WTC11 (cell line): Measurements from ENCODE around the gene CCDC107. TPM values are rescaled to one million over a fixed set of nuclear protein-coding genes. Genes with fewer than 3 reads are reported as not detected.
A peak's percentile ranks its signal among the peaks of the same experiment; 100 is the strongest.

Experiments
- CBFB ChIP-seq: sonication (generic); formaldehyde crosslinking; IDR thresholded peaks from 2 replicates; pipeline ENCODE4 v1.8.1; 2022; ENCODE audit warnings: mild to moderate bottlenecking, low read depth, missing genetic modification reagents
- CREB1 ChIP-seq: sonication (generic); formaldehyde crosslinking; IDR thresholded peaks from 2 replicates; pipeline ENCODE4 v1.8.0; 2023; ENCODE audit warnings: mild to moderate bottlenecking, missing genetic modification reagents
- CTCF ChIP-seq: fragments of 200-600 bp; IDR thresholded peaks from 2 replicates; pipeline ENCODE4 v1.8.0; 2022; ENCODE audit warnings: antibody characterized with exemption
- ELF4 ChIP-seq: sonication (generic); formaldehyde crosslinking; IDR thresholded peaks from 2 replicates; pipeline ENCODE4 v1.8.1; 2022; ENCODE audit warnings: low read depth, mild to moderate bottlenecking, moderate library complexity, missing genetic modification reagents
- EMX1 ChIP-seq: fragments of 250-450 bp; sonication (Bioruptor Pico); IDR thresholded peaks from 2 replicates; pipeline ENCODE4 v1.8.0; 2021; ENCODE audit warnings: mild to moderate bottlenecking
- GABPB1 ChIP-seq: sonication (generic); formaldehyde crosslinking; IDR thresholded peaks from 2 replicates; pipeline ENCODE4 v1.8.1; 2023; ENCODE audit warnings: mild to moderate bottlenecking, missing genetic modification reagents
- HMGA2 ChIP-seq: fragments of 250-450 bp; sonication (Bioruptor Pico); IDR thresholded peaks from 2 replicates; pipeline ENCODE4 v1.4.0; 2021; ENCODE audit warnings: mild to moderate bottlenecking, moderate library complexity
- IRF2 ChIP-seq: sonication (generic); formaldehyde crosslinking; IDR thresholded peaks from 2 replicates; pipeline ENCODE4 v1.8.0; 2022; ENCODE audit warnings: low read depth, missing genetic modification reagents, borderline replicate concordance
- MLX ChIP-seq: sonication (generic); formaldehyde crosslinking; IDR thresholded peaks from 2 replicates; pipeline ENCODE4 v1.8.1; 2023; ENCODE audit warnings: mild to moderate bottlenecking, missing genetic modification reagents, moderate library complexity
- MXD4 ChIP-seq: fragments of 250-450 bp; sonication (Bioruptor Pico); IDR thresholded peaks from 2 replicates; pipeline ENCODE4 v1.8.0; 2021; ENCODE audit warnings: mild to moderate bottlenecking, moderate library complexity, borderline replicate concordance
- NR1H2 ChIP-seq: sonication (generic); formaldehyde crosslinking; IDR thresholded peaks from 2 replicates; pipeline ENCODE4 v1.9.0; 2021; ENCODE audit warnings: mild to moderate bottlenecking, moderate library complexity, missing genetic modification reagents
- RELA ChIP-seq: sonication (generic); formaldehyde crosslinking; IDR thresholded peaks from 2 replicates; pipeline ENCODE4 v1.8.1; 2022; ENCODE audit warnings: missing genetic modification reagents, mild to moderate bottlenecking, borderline replicate concordance
- TCF7 ChIP-seq: sonication (generic); formaldehyde crosslinking; IDR thresholded peaks from 2 replicates; pipeline ENCODE4 v1.8.0; 2022; ENCODE audit warnings: mild to moderate bottlenecking, low read depth, missing genetic modification reagents, moderate library complexity
- TEAD1 ChIP-seq: sonication (generic); formaldehyde crosslinking; IDR thresholded peaks from 2 replicates; pipeline ENCODE4 v1.8.0; 2022; ENCODE audit warnings: mild to moderate bottlenecking, missing genetic modification reagents
- USF2 ChIP-seq: sonication (generic); formaldehyde crosslinking; IDR thresholded peaks from 2 replicates; pipeline ENCODE4 v1.8.1; 2023; ENCODE audit warnings: mild to moderate bottlenecking, missing genetic modification reagents, moderate library complexity
- ZNF317 ChIP-seq: sonication (generic); formaldehyde crosslinking; IDR thresholded peaks from 2 replicates; pipeline ENCODE4 v1.8.1; 2023; ENCODE audit warnings: low read depth, mild to moderate bottlenecking, moderate library complexity, missing genetic modification reagents, borderline replicate concordance
- ZNF396 ChIP-seq: fragments of 250-450 bp; sonication (Bioruptor Pico); IDR thresholded peaks from 2 replicates; pipeline ENCODE4 v1.8.0; 2021; ENCODE audit warnings: mild to moderate bottlenecking, moderate library complexity, borderline replicate concordance
- ZSCAN18 ChIP-seq: fragments of 250-450 bp; sonication (Bioruptor Pico); IDR thresholded peaks from 2 replicates; pipeline ENCODE4 v2.1.2; 2022; ENCODE audit warnings: mild to moderate bottlenecking, moderate library complexity
- total RNA-seq: library from RNA; stranded (reverse); gene quantifications from 3 replicates; pipeline ENCODE4 v1.2.3, GENCODE V29; 2021
- TF ChIP-seq, protein P1 (sequence below): sonication (generic); formaldehyde crosslinking; IDR thresholded peaks from 2 replicates; pipeline ENCODE4 v1.8.1; 2023; ENCODE audit warnings: mild to moderate bottlenecking, missing genetic modification reagents, borderline replicate concordance
- TF ChIP-seq, protein P2 (sequence below): sonication (generic); formaldehyde crosslinking; IDR thresholded peaks from 2 replicates; pipeline ENCODE4 v1.8.0; 2023; ENCODE audit warnings: mild to moderate bottlenecking, missing genetic modification reagents
- TF ChIP-seq, protein P3 (sequence below): sonication (generic); formaldehyde crosslinking; IDR thresholded peaks from 2 replicates; pipeline ENCODE4 v1.8.1; 2023; ENCODE audit warnings: mild to moderate bottlenecking, missing genetic modification reagents
- TF ChIP-seq, protein P4 (sequence below): sonication (generic); formaldehyde crosslinking; IDR thresholded peaks from 2 replicates; pipeline ENCODE4 v1.8.0; 2022; ENCODE audit warnings: mild to moderate bottlenecking, missing genetic modification reagents

CCDC107 gene
- total RNA-seq, 1 experiment from 2014 or later = 10.8 TPM

DNA sequence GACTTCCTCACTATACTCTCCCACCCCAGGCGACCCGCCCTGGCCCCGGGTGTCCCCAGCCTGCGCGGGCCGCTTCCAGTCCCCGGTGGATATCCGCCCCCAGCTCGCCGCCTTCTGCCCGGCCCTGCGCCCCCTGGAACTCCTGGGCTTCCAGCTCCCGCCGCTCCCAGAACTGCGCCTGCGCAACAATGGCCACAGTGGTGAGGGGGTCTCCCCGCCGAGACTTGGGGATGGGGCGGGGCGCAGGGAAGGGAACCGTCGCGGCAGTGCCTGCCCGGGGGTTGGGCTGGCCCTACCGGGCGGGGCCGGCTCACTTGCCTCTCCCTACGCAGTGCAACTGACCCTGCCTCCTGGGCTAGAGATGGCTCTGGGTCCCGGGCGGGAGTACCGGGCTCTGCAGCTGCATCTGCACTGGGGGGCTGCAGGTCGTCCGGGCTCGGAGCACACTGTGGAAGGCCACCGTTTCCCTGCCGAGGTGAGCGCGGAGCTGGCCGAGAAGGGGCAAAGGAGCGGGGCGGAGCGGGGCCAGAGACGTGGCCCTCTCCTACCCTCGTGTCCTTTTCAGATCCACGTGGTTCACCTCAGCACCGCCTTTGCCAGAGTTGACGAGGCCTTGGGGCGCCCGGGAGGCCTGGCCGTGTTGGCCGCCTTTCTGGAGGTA lies 17.8 kb downstream of the CCDC107 start (continued):
- TF ChIP-seq, protein P1, sequence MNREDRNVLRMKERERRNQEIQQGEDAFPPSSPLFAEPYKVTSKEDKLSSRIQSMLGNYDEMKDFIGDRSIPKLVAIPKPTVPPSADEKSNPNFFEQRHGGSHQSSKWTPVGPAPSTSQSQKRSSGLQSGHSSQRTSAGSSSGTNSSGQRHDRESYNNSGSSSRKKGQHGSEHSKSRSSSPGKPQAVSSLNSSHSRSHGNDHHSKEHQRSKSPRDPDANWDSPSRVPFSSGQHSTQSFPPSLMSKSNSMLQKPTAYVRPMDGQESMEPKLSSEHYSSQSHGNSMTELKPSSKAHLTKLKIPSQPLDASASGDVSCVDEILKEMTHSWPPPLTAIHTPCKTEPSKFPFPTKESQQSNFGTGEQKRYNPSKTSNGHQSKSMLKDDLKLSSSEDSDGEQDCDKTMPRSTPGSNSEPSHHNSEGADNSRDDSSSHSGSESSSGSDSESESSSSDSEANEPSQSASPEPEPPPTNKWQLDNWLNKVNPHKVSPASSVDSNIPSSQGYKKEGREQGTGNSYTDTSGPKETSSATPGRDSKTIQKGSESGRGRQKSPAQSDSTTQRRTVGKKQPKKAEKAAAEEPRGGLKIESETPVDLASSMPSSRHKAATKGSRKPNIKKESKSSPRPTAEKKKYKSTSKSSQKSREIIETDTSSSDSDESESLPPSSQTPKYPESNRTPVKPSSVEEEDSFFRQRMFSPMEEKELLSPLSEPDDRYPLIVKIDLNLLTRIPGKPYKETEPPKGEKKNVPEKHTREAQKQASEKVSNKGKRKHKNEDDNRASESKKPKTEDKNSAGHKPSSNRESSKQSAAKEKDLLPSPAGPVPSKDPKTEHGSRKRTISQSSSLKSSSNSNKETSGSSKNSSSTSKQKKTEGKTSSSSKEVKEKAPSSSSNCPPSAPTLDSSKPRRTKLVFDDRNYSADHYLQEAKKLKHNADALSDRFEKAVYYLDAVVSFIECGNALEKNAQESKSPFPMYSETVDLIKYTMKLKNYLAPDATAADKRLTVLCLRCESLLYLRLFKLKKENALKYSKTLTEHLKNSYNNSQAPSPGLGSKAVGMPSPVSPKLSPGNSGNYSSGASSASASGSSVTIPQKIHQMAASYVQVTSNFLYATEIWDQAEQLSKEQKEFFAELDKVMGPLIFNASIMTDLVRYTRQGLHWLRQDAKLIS = 0 out of 2 replicates have a peak, but pooled peaks have one; percentile 69
- TF ChIP-seq, protein P2, sequence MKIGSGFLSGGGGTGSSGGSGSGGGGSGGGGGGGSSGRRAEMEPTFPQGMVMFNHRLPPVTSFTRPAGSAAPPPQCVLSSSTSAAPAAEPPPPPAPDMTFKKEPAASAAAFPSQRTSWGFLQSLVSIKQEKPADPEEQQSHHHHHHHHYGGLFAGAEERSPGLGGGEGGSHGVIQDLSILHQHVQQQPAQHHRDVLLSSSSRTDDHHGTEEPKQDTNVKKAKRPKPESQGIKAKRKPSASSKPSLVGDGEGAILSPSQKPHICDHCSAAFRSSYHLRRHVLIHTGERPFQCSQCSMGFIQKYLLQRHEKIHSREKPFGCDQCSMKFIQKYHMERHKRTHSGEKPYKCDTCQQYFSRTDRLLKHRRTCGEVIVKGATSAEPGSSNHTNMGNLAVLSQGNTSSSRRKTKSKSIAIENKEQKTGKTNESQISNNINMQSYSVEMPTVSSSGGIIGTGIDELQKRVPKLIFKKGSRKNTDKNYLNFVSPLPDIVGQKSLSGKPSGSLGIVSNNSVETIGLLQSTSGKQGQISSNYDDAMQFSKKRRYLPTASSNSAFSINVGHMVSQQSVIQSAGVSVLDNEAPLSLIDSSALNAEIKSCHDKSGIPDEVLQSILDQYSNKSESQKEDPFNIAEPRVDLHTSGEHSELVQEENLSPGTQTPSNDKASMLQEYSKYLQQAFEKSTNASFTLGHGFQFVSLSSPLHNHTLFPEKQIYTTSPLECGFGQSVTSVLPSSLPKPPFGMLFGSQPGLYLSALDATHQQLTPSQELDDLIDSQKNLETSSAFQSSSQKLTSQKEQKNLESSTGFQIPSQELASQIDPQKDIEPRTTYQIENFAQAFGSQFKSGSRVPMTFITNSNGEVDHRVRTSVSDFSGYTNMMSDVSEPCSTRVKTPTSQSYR (CRISPR knock-in tag) = peak; percentile 87; the same call in 1 of the 2 replicates
- TF ChIP-seq MXD4 (CRISPR knock-in tag) = no peak
- TF ChIP-seq, protein P3, sequence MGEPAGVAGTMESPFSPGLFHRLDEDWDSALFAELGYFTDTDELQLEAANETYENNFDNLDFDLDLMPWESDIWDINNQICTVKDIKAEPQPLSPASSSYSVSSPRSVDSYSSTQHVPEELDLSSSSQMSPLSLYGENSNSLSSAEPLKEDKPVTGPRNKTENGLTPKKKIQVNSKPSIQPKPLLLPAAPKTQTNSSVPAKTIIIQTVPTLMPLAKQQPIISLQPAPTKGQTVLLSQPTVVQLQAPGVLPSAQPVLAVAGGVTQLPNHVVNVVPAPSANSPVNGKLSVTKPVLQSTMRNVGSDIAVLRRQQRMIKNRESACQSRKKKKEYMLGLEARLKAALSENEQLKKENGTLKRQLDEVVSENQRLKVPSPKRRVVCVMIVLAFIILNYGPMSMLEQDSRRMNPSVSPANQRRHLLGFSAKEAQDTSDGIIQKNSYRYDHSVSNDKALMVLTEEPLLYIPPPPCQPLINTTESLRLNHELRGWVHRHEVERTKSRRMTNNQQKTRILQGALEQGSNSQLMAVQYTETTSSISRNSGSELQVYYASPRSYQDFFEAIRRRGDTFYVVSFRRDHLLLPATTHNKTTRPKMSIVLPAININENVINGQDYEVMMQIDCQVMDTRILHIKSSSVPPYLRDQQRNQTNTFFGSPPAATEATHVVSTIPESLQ (CRISPR knock-in tag) = no peak
- TF ChIP-seq, protein P4, sequence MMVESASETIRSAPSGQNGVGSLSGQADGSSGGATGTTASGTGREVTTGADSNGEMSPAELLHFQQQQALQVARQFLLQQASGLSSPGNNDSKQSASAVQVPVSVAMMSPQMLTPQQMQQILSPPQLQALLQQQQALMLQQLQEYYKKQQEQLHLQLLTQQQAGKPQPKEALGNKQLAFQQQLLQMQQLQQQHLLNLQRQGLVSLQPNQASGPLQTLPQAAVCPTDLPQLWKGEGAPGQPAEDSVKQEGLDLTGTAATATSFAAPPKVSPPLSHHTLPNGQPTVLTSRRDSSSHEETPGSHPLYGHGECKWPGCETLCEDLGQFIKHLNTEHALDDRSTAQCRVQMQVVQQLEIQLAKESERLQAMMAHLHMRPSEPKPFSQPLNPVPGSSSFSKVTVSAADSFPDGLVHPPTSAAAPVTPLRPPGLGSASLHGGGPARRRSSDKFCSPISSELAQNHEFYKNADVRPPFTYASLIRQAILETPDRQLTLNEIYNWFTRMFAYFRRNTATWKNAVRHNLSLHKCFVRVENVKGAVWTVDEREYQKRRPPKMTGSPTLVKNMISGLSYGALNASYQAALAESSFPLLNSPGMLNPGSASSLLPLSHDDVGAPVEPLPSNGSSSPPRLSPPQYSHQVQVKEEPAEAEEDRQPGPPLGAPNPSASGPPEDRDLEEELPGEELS = peak; percentile 59; the same call in 1 of the 2 replicates
- no peak for TF ChIP-seq ZNF396 (CRISPR knock-in tag)
- no peak for TF ChIP-seq GABPB1 (CRISPR knock-in tag)
- TF ChIP-seq CTCF = no peak
- TF ChIP-seq RELA (CRISPR knock-in tag) = peak; percentile 87; the same call in 1 of the 2 replicates
- TF ChIP-seq CREB1 (CRISPR knock-in tag) = 0 out of 2 replicates have a peak, but pooled peaks have one; percentile 66
- no peak for TF ChIP-seq TCF7 (CRISPR knock-in tag)
- TF ChIP-seq USF2 (CRISPR knock-in tag) = 0 out of 2 replicates have a peak, but pooled peaks have one; percentile 7
- no peak for TF ChIP-seq ELF4 (CRISPR knock-in tag)
- TF ChIP-seq IRF2 (CRISPR knock-in tag) = no peak
- TF ChIP-seq ZNF317 (CRISPR knock-in tag) = no peak
- peak; percentile 56; the same call in 1 of the 2 replicates for TF ChIP-seq TEAD1 (CRISPR knock-in tag)
- TF ChIP-seq NR1H2 (CRISPR knock-in tag) = no peak
- no peak for TF ChIP-seq ZSCAN18 (CRISPR knock-in tag)
- TF ChIP-seq EMX1 (CRISPR knock-in tag) = no peak
- TF ChIP-seq CBFB = no peak
- no peak for TF ChIP-seq HMGA2 (CRISPR knock-in tag)
- TF ChIP-seq MLX (CRISPR knock-in tag) = no peak; the same call in 1 of the 2 replicates
